Hepatocyte (in vitro differentiated cells): Measurements from ENCODE around the gene TRIOBP.

ENCODE experiments used
- CTCF ChIP-seq: fragments of 200-600 bp; sonication (generic); IDR thresholded peaks from 2 replicates; pipeline ENCODE4 v1.5.1; 2016; ENCODE audit warnings: antibody characterized with exemption, mild to moderate bottlenecking; ENCODE audit not compliant: poor library complexity
- EZH2 ChIP-seq: fragments of 200-600 bp; sonication (generic); IDR thresholded peaks from 2 replicates; pipeline ENCODE4 v1.6.1; 2016; ENCODE audit warnings: antibody characterized with exemption, mild to moderate bottlenecking, borderline replicate concordance
- EZH2phosphoT487 ChIP-seq: fragments of 200-600 bp; sonication (generic); IDR thresholded peaks from one replicate; pipeline ENCODE4 v1.6.1; 2018; ENCODE audit warnings: antibody characterized with exemption, mild to moderate bottlenecking, low read depth, moderate library complexity; ENCODE audit not compliant: unreplicated experiment, severe bottlenecking

- TF ChIP-seq EZH2: no peak
- no peak for TF ChIP-seq CTCF
- no peak for TF ChIP-seq EZH2phosphoT487
Measured at GRCh38 chr22:37715760-37716159, 18.9 kb downstream of the TRIOBP start.
